GM18909 (cell line): ENCODE results near the gene ST8SIA6.

ENCODE experiments used
- ATAC-seq: cut with Tn5 transposase; IDR thresholded peaks from one replicate; pipeline ENCODE4 v1.9.1; 2021; ENCODE audit warnings: mild to moderate bottlenecking; ENCODE audit not compliant: unreplicated experiment, poor library complexity

ST8SIA6 gene

GRCh38 chr10:17278607-17279240 is 175.7 kb downstream of the ST8SIA6 start:
- ATAC-seq, result no peak

GRCh38 chr10:17276756-17277424 is 177.5 kb downstream of the ST8SIA6 start:
- ATAC-seq, result no peak

GRCh38 chr10:17273403-17273802 is 181.0 kb downstream of the ST8SIA6 start:
- no peak for ATAC-seq

DNA sequence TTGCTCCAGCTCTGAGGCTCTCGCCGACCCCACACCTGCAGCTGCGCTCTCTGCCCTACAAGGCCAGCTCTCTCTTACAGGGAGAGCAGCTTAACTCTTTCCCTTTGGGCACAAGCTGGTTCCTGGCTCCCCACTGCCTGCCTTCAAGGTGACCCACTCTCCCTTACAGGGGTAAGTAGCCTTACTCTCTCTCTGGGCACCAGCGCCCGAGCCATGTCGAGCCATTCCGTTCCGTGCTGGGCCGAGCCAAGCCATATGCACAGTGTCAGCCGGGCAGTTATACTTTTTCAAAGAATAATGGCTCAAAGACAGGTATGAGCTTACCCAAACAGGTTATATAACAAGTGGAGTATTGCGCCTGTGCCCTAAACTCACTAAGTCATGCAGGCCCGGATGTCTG is 181.7 kb downstream of the ST8SIA6 start:
- no peak for ATAC-seq
